SK-N-SH treated with all-trans-retinoic acid at 6 μM for 48 hours (cell line): Measurements from ENCODE around the gene PRPF8.

ENCODE experiments used
- OSR1 ChIP-seq: fragments of 250-450 bp; sonication (Bioruptor Pico); IDR thresholded peaks from 2 replicates; pipeline ENCODE4 v1.8.0; 2022; ENCODE audit warnings: moderate library complexity, mild to moderate bottlenecking, inconsistent platforms
- TF ChIP-seq, protein P1 (sequence below): fragments of 250-450 bp; sonication (Bioruptor Pico); IDR thresholded peaks from 2 replicates; pipeline ENCODE4 v1.5.1; 2021; ENCODE audit warnings: mild to moderate bottlenecking, moderate library complexity

DNA sequence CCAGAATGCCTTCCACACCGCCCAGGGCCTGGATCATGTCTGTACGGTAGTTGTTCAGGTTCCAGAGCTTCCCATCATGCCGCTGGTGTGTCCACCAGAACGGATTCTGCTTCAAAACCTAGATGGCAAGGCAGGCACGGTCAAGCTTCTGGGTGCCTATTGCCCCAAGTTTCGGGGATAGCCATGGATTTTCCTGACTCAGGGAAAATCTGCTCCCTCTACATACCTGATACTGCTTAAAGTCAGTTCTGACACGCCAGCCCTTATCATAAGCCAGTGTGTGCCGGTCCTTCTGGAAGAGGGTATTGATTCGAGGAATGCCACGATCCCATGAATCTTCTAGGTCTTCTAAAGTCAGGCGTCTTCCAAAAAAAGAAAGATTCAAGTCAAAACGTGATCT is 23.6 kb downstream of the PRPF8 start:
- TF ChIP-seq, protein P1, sequence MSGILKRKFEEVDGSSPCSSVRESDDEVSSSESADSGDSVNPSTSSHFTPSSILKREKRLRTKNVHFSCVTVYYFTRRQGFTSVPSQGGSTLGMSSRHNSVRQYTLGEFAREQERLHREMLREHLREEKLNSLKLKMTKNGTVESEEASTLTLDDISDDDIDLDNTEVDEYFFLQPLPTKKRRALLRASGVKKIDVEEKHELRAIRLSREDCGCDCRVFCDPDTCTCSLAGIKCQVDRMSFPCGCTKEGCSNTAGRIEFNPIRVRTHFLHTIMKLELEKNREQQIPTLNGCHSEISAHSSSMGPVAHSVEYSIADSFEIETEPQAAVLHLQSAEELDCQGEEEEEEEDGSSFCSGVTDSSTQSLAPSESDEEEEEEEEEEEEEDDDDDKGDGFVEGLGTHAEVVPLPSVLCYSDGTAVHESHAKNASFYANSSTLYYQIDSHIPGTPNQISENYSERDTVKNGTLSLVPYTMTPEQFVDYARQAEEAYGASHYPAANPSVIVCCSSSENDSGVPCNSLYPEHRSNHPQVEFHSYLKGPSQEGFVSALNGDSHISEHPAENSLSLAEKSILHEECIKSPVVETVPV (CRISPR knock-in tag), result no peak
- no peak for TF ChIP-seq OSR1 (CRISPR knock-in tag)
